GM19467 (cell line): ENCODE data around the gene EIF3M.
"Not testable (repeated sequence)": the region's sequence is repeated elsewhere in the genome, so short reads cannot be mapped to it uniquely, and the experiment has no call there.

ENCODE experiments used
- ATAC-seq: cut with Tn5 transposase; IDR thresholded peaks from one replicate; pipeline ENCODE4 v1.9.1; 2021; ENCODE audit warnings: mild to moderate bottlenecking, moderate library complexity; ENCODE audit not compliant: unreplicated experiment

EIF3M gene

GRCh38 chr11:32594272-32594671 lies 10.6 kb downstream of the EIF3M start:
- no peak for ATAC-seq

- not testable (repeated sequence) for ATAC-seq
Observed at GRCh38 chr11:32596114-32596513, 12.5 kb downstream of the EIF3M start.

GRCh38 chr11:32597921-32598320 lies 14.3 kb downstream of the EIF3M start:
- no peak for ATAC-seq

GRCh38 chr11:32602657-32603415 lies 19.2 kb downstream of the EIF3M start:
- no peak for ATAC-seq

- ATAC-seq = no peak
Observed at GRCh38 chr11:32606220-32606619, 22.6 kb downstream of the EIF3M start.

- ATAC-seq = not testable (repeated sequence)
Observed at GRCh38 chr11:32608826-32609225, 25.2 kb downstream of the EIF3M start.

- ATAC-seq = no peak
Observed at GRCh38 chr11:32610797-32611352, 27.2 kb downstream of the EIF3M start.

GRCh38 chr11:32613500-32614151 lies 30.0 kb downstream of the EIF3M start:
- no peak for ATAC-seq

- no peak for ATAC-seq
Observed at GRCh38 chr11:32615422-32615821, 31.8 kb downstream of the EIF3M start.

GRCh38 chr11:32616903-32617302 lies 33.3 kb downstream of the EIF3M start:
- no peak for ATAC-seq

- no peak for ATAC-seq
Observed at GRCh38 chr11:32630844-32631243, 47.2 kb downstream of the EIF3M start.

- ATAC-seq = no peak
Observed at GRCh38 chr11:32635819-32636218, 52.2 kb downstream of the EIF3M start.

GRCh38 chr11:32641361-32641760 lies 57.7 kb downstream of the EIF3M start:
- no peak for ATAC-seq

- no peak for ATAC-seq
Observed at GRCh38 chr11:32643526-32643925, 59.9 kb downstream of the EIF3M start.
